Astrocyte of the cerebellum (primary cell): ENCODE data around the gene TBC1D25.

ENCODE experiments used
- DNase-seq: peaks from one replicate; pipeline ENCODE4 v3.0.0-alpha.2; 2011; ENCODE audit warnings: low read depth
- H3K4me3 ChIP-seq: 2 replicates; pipeline ENCODE4 v1.5.1; 2011; ENCODE audit warnings: mild to moderate bottlenecking, low read depth, low read length, moderate library complexity
- CTCF ChIP-seq: IDR thresholded peaks from 2 replicates; pipeline ENCODE4 v1.5.1; 2012; ENCODE audit warnings: low read length, low read depth, moderate library complexity, mild to moderate bottlenecking; ENCODE audit errors: missing control alignments
- in situ Hi-C: cut with HindIII; loops from 2 replicates; pipeline ENCODE4 v1.10.0; 2017; ENCODE audit warnings: low sequenced_read_pairs

Gene TBC1D25

GRCh38 chrX:48496660-48497059 is 42.9 kb upstream of the TBC1D25 start:
- no peak overlapping the region for H3K4me3 ChIP-seq
- no peak for TF ChIP-seq CTCF
- DNase-seq, result no peak
- in situ Hi-C loops, result no loop called here

DNA sequence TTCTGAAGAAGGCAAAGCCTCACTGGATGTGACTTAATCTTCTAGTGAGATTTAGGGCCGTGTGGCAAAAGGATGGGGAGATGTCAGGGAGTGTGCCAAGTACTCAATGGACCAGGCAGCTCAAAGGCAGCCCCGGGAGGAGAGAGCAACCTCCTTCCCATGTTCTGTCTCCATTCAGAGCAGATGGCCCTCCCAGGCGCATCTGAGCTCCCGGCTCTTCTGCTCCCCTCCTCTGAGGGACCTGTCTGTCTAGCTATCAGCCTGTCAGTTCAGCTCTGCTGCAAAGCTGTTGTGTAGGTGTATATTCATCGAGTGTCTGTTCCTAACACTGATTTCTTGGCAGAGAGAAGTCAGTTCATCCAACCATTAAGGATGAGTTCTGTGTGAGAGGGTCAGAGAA is 41.6 kb upstream of the TBC1D25 start:
- no peak for TF ChIP-seq CTCF
- no peak for DNase-seq
- H3K4me3 ChIP-seq, result no peak overlapping the region
- in situ Hi-C loops, result no loop called here

DNA sequence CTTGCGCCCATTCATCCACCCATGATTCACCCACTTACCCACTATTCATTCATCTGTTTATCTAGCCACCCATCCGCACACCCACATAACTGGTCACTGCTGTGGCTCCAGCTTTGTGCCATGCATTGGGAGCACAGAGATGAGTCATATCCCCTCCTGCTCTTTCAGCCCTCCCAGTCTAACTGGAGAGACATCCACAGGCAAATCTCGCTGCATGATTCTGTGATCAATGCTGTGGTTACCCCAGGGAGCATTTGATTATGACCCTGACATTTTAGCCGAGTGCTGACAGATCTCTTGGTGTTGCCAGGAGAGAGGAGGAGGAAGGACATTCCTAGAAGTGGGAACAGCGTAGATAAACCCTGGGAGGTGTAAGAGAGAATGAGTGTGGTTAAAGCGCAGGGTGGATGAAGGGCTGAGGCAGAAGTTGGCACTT is 41.1 kb upstream of the TBC1D25 start:
- peak; percentile 24 for DNase-seq
- no peak for TF ChIP-seq CTCF
- in situ Hi-C loops, result no loop called here
- H3K4me3 ChIP-seq, result no peak overlapping the region

DNA sequence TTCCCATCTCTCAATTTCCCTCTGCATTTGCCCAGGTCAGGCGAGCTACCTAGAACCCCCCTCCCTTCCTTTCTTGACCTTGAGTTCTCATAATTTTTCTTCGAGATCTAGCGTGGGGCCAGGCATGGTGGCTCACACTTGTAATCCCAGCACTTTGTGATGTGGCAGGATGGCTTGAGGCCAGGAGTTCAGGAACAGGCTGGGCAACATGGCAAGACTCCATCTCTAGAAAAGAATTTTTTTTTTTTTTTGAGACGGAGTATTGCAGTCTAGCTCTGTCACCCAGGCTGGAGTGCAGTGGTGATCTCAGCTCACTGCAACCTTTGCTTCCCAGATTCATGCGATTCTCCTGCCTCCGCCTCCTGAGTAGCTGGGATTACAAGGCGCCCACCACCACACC is 35.3 kb upstream of the TBC1D25 start:
- no peak for DNase-seq

GRCh38 chrX:48505481-48505880 is 34.0 kb upstream of the TBC1D25 start:
- no peak for DNase-seq
- TF ChIP-seq CTCF, result no peak
- in situ Hi-C loops, result no loop called here
- H3K4me3 ChIP-seq, result no peak overlapping the region

More for the DNA sequence above, 35.3 kb upstream of the TBC1D25 start:
- TF ChIP-seq CTCF, result no peak
- in situ Hi-C loops, result no loop called here
- no peak overlapping the region for H3K4me3 ChIP-seq

GRCh38 chrX:48507246-48507645 is 32.3 kb upstream of the TBC1D25 start:
- no peak for DNase-seq
- no peak overlapping the region for H3K4me3 ChIP-seq
- in situ Hi-C loops, result no loop called here
- no peak for TF ChIP-seq CTCF

- no peak for DNase-seq
- peak within 1 kb of the TSS; percentile 54 for H3K4me3 ChIP-seq
- no peak for TF ChIP-seq CTCF
- in situ Hi-C loops, result no loop called here
These were observed 30.9 kb upstream of the TBC1D25 start, which contains the start of gene PORCN for GRCh38 chrX:48508400-48509244. PORCN (plus strand) TSS chrX:48508992; CDS start chrX:48509821, 829 bp downstream.
